Astrocyte of the hippocampus (primary cell): ENCODE measurements around the gene SLC66A3.
A peak's percentile ranks its signal among the peaks of the same experiment; 100 is the strongest.

Source experiments
- DNase-seq: peaks from one replicate; pipeline ENCODE4 v3.0.0; 2011; ENCODE audit warnings: low read depth, low spot score

SLC66A3 gene

GRCh38 chr2:11134349-11134748 lies 20.9 kb upstream of the SLC66A3 start:
- no peak for DNase-seq

- no peak for DNase-seq
Observed at GRCh38 chr2:11140492-11140891, 14.8 kb upstream of the SLC66A3 start.

- DNase-seq = no peak
Observed at GRCh38 chr2:11141319-11141718, 13.9 kb upstream of the SLC66A3 start.

DNA sequence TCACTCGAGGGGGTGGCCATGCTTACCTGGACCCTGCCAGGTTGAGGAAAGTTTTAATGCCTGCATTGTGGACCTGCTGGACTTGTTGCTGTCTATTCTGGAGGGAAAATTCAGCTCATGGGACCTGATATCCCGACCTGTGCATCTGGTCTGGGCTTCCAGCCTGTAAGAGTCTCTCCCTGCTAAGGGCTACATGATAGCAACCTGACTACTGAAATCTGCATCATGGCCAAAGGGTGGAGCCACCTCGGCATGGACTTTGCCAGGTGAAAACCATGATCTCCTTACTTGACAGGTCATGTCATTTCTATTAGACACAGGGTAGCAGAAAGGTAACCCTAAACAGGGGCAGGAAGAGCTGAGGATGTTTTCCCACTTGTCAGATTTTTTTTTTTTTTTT lies 12.9 kb upstream of the SLC66A3 start:
- DNase-seq = no peak

DNA sequence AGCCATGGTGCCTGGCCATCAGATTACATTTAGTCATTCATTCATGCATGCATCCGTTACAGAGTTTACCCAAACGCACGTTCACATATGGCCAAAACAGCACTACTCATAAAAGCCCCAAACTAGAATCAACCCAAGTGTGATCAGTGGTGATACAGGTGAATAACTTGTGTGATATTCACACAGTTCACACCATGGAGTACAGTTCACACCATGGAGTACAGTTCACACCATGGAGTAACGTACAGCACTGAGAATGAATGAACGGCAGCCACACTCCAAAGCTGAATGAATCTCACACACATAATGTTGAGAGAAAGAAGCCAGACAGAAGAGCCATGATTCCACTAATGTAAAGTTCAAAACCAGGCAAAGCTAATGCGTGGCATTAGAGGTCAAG lies 12.3 kb upstream of the SLC66A3 start:
- DNase-seq = no peak

DNA sequence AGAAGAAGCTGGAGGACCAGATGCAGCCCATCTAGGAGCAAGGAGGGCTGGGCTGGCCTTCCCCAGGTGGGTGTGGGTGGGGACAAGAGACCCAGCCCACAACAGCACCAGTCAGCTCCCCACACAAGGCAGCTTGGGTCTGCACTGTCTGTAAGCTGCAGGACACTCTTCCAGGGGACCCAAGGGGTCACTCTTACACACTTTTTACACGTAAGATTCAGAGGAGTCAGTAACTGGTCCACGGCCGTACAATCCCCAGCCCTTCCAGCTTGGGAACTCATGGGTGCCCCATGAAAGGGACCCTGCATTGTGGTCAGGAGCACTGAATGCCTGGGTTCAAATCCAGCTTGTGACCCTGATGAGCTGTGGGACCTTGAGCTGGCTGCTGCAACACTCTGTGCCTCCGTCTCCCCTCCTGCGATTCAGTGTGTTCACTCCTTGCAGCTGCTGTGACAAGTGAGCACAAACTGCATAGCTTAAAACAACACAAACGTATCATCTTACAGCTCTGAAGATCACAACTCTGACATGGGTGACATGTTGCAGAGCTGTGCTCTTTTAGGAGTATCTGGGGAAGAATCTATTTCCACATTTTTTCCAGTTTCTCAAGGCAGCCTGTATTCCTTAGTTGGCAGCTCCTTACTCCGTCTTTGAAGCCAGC lies 11.1 kb upstream of the SLC66A3 start:
- no peak for DNase-seq

DNA sequence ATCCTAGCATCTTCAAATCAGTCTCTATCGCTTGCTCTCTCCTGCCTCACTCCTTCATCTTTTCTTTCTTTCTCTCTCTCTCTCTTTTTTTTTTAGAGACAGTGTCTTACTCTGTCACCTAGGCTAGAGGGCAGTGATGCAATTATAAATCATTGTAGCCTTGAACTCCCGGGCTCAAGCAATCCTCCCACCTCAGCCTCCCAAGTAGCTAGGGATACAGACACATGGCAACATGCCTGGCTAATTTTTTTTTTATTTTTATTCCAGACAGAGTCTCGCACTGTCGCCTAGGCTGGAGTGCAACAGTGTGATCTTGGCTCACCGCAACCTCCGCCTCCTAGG lies 10.6 kb upstream of the SLC66A3 start:
- no peak for DNase-seq

- DNase-seq = no peak
Observed at GRCh38 chr2:11145350-11145749, 9.9 kb upstream of the SLC66A3 start.

DNA sequence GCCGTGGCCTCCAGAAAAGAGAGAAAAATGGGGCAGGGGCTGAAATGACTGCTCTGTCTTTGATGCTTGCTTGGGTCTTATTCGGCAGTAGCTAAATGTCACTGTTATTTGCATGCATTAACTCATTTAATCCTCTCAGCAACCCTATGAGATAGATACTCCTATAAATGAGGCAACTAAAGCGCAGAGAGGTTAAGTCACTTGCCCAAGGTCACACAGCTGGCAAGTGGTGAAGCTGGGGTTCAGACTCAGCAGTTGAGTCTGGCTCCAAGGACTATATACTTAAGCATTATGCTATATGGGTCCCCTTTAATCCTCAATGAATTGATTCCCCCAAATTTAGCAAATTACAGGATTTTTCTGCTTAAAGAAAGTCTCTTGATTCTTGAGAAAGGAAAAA lies 9.2 kb upstream of the SLC66A3 start:
- no peak for DNase-seq

GRCh38 chr2:11147263-11147662 lies 8.0 kb upstream of the SLC66A3 start:
- no peak for DNase-seq

DNA sequence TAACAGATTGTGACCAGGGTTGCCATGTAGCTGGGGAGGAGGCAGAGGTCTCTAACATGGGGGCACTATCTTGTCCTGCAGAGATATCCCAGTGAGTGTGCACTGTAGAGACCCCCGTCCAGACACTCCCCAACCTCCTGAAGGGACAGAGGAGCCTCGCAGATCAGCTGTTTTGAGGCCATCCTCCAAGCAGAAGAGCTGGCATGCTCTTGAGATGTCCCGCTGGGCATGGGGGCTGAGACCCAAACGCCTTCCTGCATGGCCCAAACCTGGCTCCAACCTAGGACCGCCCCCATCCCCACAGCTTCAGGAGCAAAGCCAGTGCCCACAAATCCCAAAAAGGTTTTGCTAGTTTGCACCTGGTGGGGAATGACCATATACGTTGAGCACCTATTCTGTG lies 2.7 kb upstream of the SLC66A3 start:
- DNase-seq = no peak

DNA sequence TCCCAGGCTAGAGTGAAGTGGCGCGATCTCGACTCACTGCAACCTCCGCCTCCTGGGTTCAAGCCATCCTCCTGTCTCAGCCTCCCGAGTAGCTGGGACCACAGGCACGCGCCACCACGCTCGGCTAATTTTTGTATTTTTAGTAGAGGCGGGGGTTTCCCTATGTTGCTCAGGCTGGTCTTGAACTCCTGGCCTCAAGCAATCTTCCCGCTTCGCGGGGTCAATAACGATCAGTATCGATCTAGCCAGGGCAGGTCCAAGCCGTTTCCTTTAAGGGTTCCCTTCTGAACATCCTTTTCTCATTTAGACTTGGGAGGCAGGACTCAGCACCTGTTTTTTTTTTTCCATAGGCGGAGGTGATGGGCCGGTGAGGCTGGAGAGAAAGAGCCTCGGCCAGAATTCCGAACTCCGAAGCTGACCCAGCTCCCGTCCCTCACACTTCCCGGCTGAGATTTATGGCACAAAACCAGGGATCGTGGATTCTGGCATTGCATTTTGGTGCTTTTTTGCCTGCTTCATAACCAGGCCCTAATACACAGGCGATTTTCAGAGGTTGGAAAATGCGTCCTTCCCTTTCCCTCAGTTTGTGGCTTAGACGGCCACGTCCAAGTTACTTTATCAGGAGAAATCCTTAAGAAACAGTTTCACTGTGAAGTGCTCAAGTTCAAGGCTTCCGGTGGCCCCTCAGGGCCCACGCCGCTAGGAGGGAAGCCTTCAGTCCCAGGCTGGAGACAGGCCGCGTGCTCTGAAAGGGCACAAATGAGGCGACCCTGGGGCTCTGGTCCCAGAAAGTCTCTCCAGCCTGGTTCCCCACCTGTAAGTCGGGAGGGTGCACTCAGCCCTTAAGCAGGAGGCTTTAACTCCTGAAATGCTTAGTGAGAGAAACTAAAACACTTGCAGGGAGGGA lies 998 bp upstream of the SLC66A3 start:
- DNase-seq = no peak

GRCh38 chr2:11154923-11155380 lies 315 bp upstream of the SLC66A3 start:
- DNase-seq = peak; percentile 98

DNA sequence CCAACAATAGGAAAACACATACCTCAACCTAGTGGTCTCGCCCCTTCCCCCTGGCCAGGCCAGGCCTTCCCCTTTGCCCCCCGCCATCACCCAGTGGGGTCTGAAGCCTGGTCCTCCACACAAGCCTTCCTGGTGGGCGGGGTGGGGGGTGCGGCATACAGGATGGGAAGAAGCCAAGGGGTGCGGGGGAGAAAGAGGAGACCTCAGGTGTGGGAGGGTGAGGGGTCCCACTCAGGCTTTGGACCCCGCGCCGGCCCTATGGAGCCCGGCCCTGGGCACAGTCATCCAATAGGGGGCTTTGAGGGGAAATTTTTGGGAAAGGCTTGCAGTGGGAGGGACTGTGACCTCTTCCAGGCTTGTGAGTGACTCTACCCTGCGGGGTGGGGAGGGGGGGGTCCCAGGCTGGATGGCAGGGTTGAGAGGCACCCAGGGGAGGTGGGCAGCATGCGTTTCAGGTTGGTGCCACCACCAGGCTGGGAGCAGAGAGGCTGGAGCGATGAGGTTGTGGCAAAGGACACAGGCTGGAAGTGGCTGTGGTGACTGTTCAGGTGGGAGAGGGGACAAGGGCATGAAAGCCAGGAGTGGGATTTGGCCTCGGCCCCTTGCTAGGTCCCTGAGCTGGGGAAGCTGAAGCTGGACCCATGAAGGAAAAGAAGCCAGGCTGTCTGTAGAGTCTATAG lies 1.3 kb downstream of the SLC66A3 start:
- DNase-seq = no peak

- no peak for DNase-seq
Observed at GRCh38 chr2:11157296-11157695, 2.0 kb downstream of the SLC66A3 start.

GRCh38 chr2:11157731-11158130 lies 2.5 kb downstream of the SLC66A3 start:
- DNase-seq = no peak

DNA sequence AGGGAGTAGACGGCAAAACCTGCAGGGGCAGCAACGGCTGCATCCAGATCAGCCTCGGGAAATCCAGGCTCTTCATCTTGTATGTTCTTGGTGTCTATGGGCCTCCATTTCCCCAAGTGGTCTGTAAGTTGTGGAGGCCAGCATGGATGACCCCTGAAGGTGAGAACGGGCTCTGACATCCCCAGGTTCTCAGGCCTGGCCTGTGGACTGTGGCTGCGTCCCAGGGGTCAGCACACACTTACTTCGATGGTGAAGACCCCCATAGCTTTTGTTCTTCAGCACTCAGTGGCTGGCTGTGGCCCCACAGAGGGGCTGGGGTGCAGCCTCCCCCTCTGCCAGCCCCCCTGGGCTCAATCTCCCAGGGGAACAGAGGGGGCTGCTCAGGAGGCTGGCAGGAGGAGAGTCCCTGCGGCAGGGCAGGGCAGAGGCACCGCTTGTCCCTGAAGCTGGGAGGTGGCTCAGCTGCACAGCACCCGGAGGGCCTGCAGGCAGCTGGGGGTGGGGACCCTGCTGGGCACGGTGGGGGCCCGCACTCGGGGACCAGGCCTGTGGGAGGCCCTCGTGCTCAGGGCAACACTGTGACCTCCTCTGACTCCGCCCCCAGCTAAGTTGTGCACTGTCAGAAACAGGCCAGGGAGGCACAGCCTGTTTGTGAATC lies 3.8 kb downstream of the SLC66A3 start:
- DNase-seq = no peak

DNA sequence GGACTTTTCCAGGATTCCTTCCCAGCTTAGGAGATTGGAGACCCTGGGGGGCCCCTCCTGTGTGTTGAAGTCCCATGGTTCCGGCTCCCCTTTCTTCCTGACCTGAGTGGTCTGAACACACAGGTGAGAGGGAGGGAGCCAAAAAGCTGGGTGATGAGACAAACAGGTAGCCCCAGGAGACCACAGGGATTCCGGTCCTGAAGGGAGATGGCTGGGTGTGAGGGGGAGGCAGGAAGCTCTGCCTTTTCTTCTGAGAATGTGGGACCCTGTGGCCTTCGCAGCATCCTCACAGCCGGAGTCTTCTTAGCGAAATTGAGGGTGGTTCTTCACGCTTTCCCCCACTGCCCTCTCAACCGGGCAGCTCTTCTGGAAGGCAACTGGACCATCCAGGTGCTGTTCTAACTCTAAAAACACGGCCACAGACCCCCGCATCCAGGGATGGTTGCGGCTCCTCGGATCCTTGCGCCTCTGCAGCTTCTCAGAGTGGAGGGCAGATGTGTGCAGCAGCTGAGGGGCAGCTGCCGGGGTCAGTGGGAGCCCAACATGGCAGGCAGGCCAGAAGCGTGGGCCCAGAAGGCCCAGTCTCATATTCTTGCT lies 4.4 kb downstream of the SLC66A3 start:
- DNase-seq = no peak

DNA sequence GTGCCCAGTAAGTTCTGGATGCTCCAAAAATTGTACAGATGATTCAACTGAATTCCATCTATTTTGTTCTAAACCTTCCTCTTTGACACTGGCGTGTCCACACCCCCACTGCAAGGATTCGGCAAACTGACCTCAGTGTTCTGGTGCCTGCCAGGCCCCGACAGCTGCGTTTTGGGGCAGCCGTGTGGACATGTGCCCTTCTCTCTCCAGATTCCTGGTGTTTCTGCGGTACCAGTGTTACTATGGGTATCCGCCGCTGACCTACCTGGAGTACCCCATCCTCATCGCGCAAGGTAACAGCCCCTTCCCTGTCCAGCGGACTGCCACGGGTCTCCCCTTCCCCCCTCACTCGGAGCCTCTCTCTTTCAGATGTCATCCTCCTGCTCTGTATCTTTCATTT lies 5.0 kb downstream of the SLC66A3 start:
- no peak for DNase-seq

DNA sequence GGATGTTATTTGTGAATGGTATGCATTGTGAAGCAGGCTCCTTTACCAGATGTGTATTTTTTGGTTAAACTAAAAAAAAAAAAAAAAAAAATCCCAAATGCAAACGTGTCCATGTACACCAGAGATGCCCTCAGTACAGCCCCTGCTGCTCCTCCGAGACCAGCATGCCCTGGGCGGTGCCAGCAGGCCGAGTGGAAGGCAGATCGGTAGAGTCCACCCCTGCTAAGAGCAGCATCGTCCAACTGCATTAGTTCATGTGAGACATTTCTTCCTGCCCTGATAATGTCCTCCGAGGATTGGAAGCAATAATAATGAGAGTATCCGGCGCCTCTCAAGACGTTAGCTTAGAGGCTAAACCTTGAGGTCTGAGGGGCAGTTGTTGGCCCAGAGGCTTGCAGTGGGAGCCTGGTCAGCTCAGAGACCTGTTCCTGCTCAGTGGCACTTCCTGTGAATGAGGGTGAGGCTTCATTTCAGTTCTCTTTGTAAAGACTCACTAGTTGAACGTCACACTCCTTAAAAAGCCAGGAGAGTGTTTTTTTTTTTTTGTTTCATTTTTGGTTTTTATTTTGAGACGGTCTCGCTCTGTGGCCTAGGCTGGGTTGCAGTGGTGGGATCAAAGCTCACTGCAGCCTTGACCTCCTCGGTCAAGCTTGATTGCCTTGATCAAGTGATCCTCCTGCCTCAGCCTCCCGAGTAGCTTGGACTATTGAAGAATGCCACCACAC lies 5.6 kb downstream of the SLC66A3 start:
- no peak for DNase-seq

DNA sequence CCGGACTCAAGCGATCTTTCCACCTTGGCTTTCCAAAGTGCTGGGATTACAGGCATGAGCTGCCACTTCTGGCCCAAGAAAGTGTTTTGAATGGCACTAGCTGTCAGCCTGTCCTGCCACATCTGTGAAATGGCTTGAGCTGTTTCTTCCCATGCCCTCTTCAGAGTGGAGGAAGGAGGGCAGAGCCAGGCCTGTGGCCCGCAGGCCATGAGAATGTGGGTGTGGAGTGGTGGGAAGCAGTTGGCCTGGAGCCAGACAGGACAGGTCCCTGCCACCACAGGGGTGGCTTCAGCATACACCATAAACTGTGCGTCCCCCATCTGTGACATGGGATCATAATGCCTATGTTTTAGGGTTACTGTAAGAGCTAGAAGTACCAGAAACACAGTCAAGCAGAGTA lies 6.5 kb downstream of the SLC66A3 start:
- no peak for DNase-seq
